Lower leg skin (tissue), 4 donors: Measurements from ENCODE around the gene WWC1. TPM values are rescaled to one million over a fixed set of nuclear protein-coding genes. Genes with fewer than 3 reads are reported as not detected.

Source experiments
- DNase-seq, 2 donors: peaks; one replicate each; pipeline ENCODE4 v3.0.0-alpha.2; 2019; ENCODE audit warnings: low spot score in 2 of 2
- H3K4me3 ChIP-seq: fragments of 200-600 bp; sonication (generic); 2 replicates; pipeline ENCODE4 v1.5.1; 2017; ENCODE audit warnings: mild to moderate bottlenecking, low read depth; ENCODE audit not compliant: poor library complexity, severe bottlenecking
- CTCF ChIP-seq, 3 donors: fragments of 450-650 bp; IDR thresholded peaks; one replicate each; pipeline ENCODE4 v1.5.1; 2016; ENCODE audit warnings: antibody characterized with exemption in 3 of 3, mild to moderate bottlenecking in 3 of 3, moderate library complexity in 2 of 3
- POLR2A ChIP-seq, 2 donors: fragments of 450-650 bp; IDR thresholded peaks; one replicate each; pipeline ENCODE4 v1.6.1; 2016 to 2017; ENCODE audit warnings: antibody characterized with exemption in 2 of 2, mild to moderate bottlenecking in 1 of 2, moderate library complexity in 1 of 2
- WGBS, 2 donors: methylation state at CpG; one replicate each; pipeline ENCODE4 v1.1.5; 2018; 5-methylcytosine and 5-hydroxymethylcytosine counted together
- intact Hi-C: fragments of 100-400 bp; cut with DNase I; formaldehyde crosslinking; loops from one replicate; pipeline ENCODE4 v1.15.0; 2023; ENCODE audit warnings: low total_unique reads
- total RNA-seq, 4 donors: library from RNA; depleted of rRNA; stranded (reverse); fragments of >200 nt; gene quantifications; one replicate each; pipeline ENCODE4 v1.1.0, GENCODE V29; 2016

The WWC1 gene
- total RNA-seq, 4 donors from 2014 or later: 23.5 to 57.0 (median 30.0) TPM

- no peak for DNase-seq
- WGBS, 2 donors: 74 to 78% methylated on average over 4 of the region's 4 CpGs
- TF ChIP-seq CTCF (IDR thresholded peaks at IDR 0.05): no peak
- TF ChIP-seq POLR2A (IDR thresholded peaks at IDR 0.05): no peak
- intact Hi-C loops: no loop called here
- H3K4me3 ChIP-seq: no peak overlapping the region
Observed at GRCh38 chr5:168471785-168472184, 180.3 kb downstream of the WWC1 start.

- intact Hi-C loops: no loop called here
- WGBS, 2 donors: 38 to 43% methylated on average over 5 of the region's 5 CpGs
- DNase-seq: no peak
- TF ChIP-seq POLR2A (IDR thresholded peaks at IDR 0.05) (no peak), CTCF (IDR thresholded peaks at IDR 0.05) (no peak)
- H3K4me3 ChIP-seq: no peak overlapping the region
Observed at GRCh38 chr5:168472329-168472728, 180.9 kb downstream of the WWC1 start.

GRCh38 chr5:168474319-168474718, 182.9 kb downstream of the WWC1 start:
- no peak for DNase-seq
- H3K4me3 ChIP-seq: no peak overlapping the region
- no peak for TF ChIP-seq POLR2A (IDR thresholded peaks at IDR 0.05)
- no peak for TF ChIP-seq CTCF (IDR thresholded peaks at IDR 0.05)
- WGBS, 2 donors: 61 to 63% methylated on average over 1 of the region's 1 CpG
- intact Hi-C loops: no loop called here

GRCh38 chr5:168477060-168477459, 185.6 kb downstream of the WWC1 start:
- intact Hi-C loops: no loop called here
- WGBS, 2 donors: 50 to 55% methylated on average over 7 of the region's 7 CpGs

GRCh38 chr5:168479166-168479565, 187.7 kb downstream of the WWC1 start:
- intact Hi-C loops: no loop called here
- WGBS, 2 donors: 82 to 87% methylated on average over 3 of the region's 3 CpGs
- no peak for DNase-seq
- no peak overlapping the region for H3K4me3 ChIP-seq
- TF ChIP-seq POLR2A (IDR thresholded peaks at IDR 0.05): no peak
- TF ChIP-seq CTCF (IDR thresholded peaks at IDR 0.05): no peak

More at GRCh38 chr5:168477060-168477459, 185.6 kb downstream of the WWC1 start:
- DNase-seq: no peak
- TF ChIP-seq CTCF (IDR thresholded peaks at IDR 0.05): no peak
- no peak for TF ChIP-seq POLR2A (IDR thresholded peaks at IDR 0.05)
- no peak overlapping the region for H3K4me3 ChIP-seq

- TF ChIP-seq POLR2A (IDR thresholded peaks at IDR 0.05) (no peak), CTCF (IDR thresholded peaks at IDR 0.05) (no peak)
- WGBS, 2 donors: 84 to 89% methylated on average over 3 of the region's 3 CpGs
- H3K4me3 ChIP-seq: no peak overlapping the region
- DNase-seq: no peak
- intact Hi-C loops: no loop called here
Observed at GRCh38 chr5:168480601-168481000, 189.2 kb downstream of the WWC1 start.
